Amniotic stem cell (primary cell): ENCODE results near the gene COPE.
"Not testable (repeated sequence)": the region's sequence is repeated elsewhere in the genome, so short reads cannot be mapped to it uniquely, and the experiment has no call there.

Source experiments
- DNase-seq: peaks from one replicate; lab custom pipeline; 2025; lab: John Stamatoyannopoulos, UW

Gene COPE

DNA sequence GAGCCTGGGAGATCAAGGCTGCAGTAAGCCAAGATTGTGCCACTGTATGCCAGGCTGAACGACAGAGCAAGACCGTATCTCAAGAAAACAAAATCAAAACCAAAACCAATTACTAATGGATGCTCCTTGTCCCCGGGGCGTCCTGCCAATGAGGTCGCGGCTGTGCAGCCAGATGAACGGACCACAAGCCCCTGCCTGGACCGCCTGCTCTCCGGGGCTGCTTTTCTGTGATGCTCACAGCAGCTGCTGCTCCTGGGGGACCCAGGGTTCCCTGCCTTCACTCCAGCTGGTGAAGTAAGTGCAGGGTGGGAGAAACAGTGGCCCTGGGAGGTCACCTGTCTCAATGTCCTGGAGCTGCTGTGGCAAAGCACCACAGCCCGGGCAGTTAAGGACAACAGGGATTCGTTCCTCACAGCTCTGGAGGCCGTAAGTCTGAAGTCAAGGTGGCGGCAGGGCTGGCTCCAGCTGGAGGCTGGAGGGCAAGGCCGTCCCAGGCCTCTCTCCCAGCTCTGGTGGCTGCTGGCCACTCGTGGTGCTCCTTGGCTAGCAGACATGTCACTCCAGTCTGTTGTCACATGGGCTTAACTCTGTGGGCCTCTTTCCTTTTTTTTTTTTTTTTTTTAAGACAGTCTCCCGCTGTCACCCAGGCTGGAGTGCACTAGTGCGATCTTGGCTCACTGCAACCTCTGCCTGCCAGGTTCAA, 10.1 kb downstream of the COPE start:
- no peak for DNase-seq

DNA sequence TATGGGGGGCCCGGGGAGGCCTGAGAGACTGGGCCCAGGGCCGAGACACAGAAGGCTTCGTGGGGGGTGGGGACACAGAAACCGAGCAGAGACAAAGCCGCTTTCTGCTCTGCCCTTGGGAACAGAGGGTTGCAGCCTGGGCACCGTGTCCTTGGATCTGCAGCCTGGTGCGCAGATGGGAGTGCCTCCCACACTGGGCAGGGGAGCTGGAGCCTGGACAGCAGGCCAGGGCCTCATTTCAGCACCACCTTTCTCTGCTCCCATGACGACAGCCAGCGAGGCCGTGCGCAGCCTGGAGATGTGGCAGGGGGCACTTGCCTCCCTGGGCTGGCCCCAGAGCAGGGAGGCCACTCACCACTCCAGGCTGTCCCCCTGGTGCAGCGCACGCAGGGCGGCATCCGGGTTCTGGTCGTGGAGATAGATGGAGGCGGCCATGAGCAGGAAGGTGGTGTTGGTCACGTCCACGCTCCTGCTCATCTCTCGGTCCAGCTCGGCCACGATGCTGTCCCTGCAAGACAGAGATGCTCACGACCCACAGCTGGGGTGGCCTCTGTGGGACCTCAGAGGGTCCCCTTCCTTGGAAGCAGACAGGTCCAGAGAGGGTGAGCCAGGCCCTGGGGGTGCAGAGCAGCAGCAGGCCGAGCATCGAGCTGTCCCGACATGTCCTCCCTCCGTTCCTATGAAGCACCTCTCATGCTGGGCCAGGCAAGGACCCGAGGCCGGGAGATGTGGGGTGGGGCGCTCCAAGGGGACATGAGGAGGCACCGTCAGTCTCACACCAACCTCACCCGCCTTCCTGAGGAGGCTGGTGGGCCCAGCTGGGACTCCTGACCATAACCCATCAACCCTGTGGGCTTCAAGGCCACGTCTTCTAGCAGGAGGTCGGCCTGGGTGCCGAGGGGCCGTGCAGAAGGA, 12.3 kb downstream of the COPE start:
- no peak for DNase-seq

DNA sequence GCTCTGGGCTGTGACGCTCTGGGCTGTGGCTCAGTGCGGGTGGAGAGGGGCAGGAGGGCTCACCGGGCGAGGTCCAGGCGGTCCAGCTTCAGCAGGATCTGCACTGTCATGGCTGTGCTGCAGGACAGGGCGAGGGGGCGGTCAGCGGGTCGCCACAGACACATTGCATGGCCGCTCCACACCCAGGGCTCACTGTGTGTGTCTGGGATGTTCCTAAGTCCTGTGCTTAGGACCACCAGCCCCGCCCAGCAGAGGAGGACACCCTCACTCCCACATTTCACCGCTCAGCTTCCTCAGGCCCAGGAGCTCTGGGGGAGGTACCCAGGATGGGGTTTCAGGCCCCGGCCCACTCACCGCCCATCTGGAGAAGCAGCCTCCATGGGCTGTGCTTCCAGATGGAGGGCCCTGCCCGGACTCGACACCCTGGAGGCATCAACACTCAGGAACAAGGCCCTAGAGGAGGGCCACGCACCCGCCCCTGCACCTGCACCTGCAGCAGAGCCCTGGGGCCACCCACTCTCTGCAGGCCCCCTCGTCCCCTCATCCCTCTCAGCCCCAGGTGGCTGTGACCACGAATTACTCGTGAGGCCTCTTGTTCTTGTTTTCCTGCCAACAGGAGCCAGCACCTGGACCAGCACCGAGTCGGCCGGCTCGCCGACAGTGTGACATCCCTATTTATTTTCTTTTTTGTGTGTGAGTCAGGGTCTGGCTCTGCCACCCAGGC, 13.5 kb downstream of the COPE start:
- DNase-seq = no peak

DNA sequence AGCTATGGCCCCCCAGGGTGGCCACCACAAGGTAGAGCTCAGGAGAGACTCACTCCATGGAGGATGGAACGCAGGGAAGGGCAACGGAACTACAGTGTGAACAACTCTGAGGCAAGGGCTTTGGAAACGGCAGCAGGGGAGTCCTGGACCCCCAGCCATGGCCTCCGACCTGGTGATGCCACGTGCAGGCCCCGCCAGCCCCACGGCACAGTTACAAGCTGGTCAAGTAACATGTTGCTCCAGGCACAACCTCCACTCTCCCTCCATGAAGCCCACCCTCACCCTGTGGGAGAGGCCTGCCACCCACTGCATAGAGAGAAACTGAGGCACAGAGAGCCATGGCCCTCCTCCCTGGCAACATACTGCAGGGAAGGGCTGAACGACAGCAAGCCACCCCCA, 14.1 kb downstream of the COPE start:
- DNase-seq = no peak

DNA sequence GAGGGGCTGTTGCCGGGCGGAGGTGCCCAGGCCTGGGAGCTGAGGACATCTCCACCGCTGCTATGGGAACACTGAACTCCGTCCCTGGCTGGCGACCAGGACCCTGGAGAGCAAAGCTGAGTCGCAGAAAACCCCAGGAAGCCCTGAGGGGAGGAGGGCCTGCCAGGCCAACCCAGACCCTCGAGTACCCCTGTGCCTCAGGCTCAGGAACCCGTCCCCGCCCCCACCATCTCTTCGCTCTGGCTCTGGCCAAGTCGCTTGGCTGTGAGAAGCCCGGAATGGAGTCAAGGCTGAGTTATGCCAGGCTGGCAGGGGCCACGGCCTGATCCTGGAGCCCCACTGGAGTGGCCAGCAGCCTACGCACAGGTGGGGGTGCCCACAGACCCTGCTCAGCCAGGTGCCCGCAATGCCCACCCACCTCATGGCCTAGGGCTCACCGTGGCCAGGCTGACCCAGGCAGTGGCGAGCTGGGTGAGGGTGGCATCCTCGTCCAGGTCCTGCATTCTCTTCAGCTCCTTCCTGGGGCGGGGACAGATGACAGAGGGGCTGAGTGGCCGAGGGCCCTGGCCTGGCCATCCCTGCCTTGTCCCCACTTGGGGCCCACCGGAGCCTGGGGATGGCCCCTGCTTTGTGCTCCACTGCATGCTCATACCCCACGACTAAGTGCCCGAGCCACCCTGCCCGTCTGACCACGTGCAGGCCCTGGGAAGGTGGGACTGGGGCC, 14.7 kb downstream of the COPE start:
- no peak for DNase-seq

DNA sequence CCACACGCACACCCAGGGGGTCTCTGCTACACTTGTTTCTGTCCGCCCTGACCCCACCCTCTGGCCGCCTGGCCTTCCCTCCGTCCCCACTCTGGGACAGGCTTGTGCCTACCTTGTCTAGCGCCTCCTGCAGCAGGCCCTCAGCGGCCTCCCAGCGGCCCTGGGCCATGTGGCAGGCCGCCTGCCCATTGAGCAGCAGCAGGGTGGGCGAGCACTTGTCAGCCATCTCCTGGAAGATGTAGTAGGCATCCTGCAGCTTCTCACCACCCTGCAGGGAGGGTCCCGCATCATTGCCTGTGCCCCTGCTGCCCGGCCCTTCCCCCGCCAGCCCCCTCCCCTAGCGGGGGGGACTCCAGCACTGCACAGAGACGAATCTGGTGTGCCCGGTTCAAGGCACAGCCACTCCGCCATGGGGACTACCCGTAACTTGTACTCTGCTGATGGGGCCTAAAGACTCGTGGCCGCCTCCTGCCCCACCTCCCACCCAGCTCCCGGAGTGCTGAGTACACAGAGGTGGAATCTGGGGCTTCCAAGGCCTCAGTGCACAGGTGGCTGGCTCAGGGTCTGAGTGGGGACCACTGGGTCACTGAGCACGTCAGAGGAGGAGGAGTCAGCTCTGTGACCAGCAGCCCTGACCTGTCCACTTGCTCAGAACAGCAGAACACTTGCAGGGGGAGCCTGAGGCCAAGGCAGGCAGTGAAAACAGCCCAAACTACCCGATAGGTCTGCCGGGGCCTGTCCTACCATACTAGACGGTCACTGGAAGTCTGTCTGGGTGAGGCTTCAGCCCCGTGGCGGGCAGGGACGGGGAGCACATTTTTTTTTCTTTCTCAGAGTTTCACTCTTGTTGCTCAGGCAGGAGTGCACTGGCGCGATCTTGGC, 15.8 kb downstream of the COPE start:
- no peak for DNase-seq

DNA sequence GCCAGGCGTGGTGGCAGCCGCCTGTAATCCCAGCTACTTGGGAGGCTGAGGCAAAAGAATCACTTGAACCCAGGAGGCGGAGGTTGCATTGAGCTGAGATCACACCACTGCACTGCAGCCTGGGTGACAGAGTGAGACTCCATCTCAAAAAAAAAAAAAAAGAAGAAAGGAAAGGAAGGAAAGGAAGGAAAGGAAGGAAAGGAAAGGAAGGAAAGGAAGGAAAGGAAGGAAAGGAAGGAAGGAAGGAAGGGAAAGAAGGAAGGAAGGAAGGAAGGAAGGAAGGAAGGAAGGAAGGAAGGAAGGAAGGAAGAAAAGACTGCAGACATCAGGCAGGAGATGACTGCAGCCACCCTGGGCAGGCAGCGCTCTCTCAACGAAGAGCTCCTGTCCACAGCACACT, 16.7 kb downstream of the COPE start:
- not testable (repeated sequence) for DNase-seq

DNA sequence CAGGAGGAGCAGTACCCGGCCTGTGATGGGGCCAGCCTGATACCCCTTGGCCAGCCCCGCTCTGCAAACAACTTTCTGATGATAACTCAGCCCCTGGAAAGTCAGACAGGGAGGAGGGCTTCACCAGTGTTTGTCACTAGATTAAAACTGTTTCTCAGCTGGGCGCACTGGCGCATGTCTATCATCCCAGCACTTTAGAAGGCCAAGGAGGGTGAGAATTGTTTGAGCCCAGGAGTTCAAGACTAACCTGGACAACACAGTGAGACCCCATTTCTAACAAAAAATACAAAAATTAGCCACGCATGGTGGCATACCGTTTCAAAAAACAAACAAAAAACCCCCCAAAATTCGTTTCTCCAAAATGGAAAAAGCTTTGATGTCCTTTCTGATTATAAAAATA, 17.7 kb downstream of the COPE start:
- no peak for DNase-seq

DNA sequence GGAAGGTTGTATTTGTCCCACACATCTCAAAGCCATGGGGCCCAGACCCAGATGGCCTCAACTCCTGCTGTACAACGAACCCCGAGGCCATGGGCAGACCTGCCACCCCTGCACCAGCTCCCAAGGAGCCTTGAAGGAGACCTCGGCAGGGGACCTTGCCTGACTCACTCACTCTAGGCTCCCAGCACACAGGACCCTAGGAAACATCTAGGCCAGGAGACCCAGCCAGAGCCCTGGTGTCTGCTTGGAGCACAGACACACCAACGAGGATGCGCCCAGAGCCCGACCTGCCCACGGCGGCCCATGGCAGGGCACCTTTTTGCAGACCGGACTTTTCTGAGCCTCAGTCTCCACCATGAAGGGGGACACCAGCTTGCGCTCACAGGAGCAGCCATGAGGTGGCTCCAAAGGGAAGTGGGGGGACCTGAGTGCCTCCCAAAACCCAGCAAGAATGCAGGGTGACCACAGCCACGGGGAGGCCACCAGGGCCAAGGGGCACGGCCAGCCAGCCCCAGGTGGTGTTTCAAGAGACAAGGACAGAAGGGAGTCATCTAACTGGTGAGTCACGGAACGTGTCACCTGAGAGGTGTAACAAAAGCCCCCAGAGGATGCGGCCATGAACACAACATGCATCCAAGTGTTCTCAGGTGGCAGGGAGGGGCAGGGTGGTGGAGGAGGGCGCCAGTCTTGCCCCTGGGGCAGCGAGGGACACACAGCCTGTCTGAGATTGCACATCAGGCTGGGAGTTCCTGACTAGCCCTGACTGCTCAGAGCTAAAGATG, 18.3 kb downstream of the COPE start:
- no peak for DNase-seq

DNA sequence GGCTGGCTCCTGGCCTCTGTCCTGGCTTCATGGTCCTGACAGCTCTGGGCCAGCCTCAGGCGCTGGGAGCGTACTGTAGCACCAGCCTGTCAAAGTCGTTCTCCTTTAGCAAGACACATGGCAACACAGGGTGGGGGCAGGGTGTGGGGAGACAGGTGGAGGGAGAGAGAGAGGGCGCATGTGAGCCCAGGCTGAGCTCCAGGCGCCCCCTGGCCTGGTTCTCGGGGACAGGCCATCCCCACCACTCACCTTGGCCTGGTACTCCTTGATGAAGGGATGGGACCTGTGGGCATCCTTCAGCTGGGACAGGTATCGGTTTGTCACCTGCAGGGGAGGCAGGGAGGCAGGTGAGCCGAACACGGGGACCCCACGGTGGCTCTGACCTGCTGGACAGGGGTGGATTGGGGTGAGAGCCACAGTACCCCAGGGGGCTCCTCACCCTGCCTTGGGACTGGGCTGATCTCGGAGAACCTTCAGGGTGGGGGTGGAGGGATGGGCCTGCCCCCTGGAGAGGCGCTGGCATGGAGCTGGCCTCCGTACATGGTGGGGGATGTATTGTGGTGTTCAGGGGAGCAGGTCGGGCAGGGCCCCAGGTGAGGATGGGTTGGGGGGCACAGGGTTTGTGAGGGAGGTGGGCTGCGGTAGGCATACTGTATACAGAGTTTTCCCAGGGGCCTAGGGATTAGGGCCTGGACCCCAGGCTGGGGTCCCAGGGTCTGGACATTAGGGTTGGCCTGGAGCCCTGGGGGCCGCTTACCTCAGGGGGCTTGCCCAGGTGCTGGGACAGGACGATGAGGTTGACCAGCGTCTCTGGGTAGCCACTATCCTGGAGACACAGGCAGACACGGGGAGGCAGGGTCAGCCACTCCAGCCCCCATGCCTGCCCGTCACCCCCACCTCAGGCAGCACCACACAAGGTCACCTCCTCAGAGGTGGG, 19.3 kb downstream of the COPE start:
- DNase-seq = no peak

DNA sequence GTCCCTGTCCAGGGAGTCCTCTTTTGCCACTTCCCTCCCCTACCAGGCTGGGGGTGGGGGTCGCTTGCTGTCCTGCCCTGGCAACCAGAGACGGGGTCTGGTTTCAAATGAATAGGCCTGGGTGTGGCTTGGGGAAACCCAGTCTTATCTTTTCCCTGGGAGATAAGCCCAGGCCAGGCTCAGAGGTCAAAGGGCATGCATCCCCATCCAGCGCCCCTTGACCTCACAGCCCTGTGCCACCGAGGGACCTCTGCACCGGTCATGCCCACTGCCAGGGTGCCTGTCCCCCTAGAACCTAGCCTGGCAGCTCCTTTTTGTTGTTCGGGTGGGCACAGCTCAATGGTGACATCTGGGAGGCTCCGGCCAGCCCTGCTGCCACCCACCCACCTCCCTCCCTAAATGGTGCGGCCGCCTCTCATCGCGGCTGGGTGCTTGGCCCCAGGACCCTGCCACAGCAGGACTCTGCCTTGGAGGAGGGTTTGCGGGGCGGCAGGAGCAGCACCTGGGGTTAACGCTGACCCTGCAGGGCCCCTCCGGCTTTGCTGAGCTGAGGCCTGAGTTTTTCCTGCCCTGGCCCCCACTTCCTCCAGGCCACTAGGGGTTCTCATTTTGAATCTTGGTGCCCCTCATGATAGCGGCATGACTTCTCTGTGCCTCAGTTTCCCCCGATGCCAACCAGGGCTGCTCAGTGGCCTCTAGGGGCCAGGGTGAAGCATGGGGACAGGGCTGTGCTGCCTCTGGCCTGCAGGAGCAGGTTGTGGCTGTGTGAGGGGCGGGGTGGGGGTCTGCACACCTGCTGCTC, 20.4 kb downstream of the COPE start:
- DNase-seq = no peak

DNA sequence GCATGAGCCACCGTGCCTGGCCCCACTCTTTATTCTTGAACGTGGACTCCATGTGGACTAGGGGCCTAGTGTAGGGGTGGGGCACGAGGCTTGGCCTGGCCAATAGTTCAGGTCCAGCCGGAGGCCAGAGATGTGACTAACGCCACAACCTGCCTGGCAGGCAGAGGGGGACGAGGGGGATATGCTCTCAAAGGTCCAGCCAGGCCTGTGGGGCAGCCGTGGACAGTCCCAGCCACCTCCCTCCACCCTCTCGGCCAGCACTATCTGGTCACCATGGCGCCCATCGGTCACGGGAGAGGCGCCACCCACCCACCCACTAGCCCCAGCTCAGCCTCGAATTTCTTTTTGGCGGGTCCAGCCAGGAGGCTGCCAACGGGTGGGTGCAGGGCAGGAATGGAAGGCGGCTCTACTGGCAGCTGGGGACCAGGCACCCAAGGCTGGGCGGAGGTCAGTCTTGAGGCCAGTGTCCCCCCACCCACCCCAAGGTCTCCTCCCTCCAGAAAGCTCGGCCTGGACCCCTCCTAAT, 21.0 kb downstream of the COPE start:
- no peak for DNase-seq

DNA sequence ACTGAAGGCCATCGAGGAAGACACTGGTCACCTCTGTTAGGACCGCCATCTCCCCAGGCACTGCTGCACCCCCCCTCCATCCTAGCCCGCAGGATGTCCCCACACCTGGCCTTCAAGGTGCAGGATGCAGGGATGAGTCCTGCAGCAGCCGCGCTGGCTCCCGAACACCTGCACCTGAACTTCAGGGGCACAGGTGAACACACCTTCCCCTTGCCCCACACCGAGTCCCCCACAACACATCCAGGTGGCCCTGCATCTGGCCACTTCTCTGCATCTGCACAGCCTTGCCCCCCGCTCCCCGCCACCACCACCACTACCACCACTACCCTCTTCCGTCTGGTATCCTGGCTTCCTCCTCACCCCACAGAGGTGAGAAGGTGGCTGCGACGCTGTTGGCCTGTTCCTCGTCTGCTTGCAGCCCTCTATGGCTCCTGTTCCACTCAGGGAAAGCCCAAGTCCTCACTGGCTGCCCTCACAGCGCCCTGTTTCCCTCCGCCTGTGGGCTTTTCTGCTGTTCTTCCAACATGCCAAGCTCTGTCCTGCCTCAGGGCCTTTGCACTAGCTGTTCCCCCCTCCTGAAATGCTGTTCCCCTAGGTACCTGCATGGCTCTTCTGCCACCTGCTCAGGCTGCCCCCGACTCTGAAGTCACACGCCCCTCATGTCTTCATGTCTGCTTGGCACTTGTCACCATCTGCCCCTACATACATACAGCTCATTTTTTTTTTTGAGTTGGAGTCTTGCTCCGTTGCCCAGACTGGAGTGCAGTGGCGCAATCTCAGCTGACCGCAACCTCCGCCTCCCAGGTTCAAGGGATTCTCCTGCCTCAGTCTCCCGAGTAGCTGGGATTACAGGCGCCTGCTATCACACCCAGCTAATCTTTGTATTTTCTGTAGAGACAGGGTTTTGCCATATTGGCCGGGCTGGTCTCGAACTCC, 21.8 kb downstream of the COPE start:
- no peak for DNase-seq

DNA sequence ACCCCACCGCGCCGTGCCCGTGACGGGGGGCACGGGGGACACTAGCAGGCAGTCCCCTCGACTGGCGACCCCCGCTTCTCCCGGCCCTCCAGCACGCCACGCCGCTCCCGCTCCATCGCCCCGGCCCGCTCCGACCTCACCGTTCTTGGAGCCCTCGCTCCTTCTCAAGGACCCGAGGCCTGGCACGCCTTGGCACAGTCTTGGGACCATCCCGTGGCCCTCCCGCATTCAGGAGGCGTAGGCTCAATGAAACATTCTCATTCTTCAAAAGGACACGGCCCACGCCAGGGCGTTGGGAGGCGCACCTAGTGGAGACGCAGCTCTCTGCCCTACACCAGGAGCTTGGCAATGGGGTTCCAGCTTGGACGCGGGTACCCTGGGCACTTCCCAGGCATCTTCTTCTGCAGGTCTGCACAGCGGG, 22.8 kb downstream of the COPE start:
- DNase-seq = no peak

DNA sequence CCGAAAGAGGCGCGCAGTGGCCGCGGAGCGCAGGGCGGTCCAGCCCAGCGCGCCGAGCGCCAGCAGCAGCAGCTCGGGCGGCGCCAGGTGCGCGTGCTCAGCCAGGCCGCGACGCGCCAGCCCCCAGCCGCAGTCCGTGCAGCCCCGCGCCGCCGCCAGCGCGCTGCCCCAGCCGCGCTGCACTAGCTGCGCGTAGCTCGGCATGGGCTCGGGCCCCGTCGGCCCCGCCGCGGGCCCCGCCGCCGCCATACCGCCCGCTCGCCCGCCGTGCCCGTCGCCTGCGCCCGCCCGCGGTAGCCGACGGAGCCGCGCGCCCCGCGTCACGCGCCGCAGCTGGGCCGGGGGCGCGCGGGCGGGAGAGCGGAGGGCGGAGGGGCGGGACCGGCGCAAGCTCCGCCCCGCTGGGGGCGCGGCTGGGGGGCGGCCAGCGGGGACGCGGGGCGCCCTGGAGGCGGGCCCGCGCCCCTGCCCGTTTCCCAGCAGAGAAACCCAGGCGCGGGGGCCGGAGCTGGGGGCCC, 23.3 kb downstream of the COPE start, which contains the start of gene CERS1:
Gene CERS1 (minus strand): TSS at position 335 of the 518 bp plus-strand sequence. CDS start 86 bp downstream, at position 249.
- no peak for DNase-seq

DNA sequence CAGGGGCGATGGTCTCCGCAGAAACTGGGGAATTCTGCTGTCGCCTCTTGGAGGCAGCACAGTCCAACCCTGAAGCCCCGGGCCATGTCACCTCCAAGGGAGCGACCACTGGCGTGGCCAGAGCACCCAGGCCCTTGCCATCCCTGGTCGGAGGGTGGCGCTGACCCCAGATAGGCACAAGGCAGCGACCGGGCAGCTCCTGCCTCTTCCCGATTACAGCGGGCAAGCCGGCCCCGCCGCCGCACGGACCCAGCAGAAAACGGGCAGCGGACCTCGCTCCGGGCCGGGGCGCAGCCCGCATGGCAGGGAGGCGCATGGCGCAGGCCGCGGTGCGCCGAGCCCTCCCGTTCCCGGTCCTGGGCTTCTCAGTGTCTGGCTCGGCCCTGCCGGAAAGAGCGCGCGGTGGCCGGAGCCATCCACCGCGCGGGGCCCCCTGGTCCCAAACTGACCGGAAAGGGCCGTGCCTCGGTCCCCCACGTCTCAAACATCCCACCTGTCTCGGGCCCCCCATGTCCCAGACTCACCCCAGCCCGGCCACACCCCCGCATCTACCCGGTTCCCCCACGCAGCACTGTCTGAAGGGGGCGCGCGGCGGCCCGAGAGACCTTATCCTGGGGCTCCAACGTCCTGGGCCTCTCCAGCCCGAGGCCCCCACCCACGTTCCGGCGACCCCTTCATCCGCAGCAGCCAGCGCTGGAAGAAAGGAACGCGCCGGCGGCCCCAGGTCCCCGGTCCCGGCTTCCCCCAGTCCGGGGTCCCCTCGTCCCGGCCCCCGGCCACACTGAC, 24.0 kb downstream of the COPE start:
- peak; percentile 22 for DNase-seq
